A549 (cell line): ENCODE results near the gene LRCOL1. TPM values are rescaled to one million over a fixed set of nuclear protein-coding genes. Genes with fewer than 3 reads are reported as not detected.
A peak's percentile ranks its signal among the peaks of the same experiment; 100 is the strongest.

Experiments used
- ATAC-seq, 2 experiments: fragments of 200-7000 bp in 1 of 2; fragments of >200 bp in 1 of 2; cut with Nextera tagmentation in 1 of 2; cut with Tn5 transposase in 1 of 2; 3 replicates each; pipeline versions ENCODE4 v1.8.0 to v1.9.1; 2018 to 2020; ENCODE audit warnings: mild to moderate bottlenecking in 1 of 2, moderate library complexity in 1 of 2
- CTCF ChIA-PET: fragments of 300-600 bp; sonication (Branson Sonifier 250); formaldehyde crosslinking; extraction: SDS; loops from one replicate; lab custom pipeline; 2021; ENCODE audit warnings: antibody characterized with exemption, inconsistent platforms; lab: Yijun Ruan, JAX
- POLR2A ChIA-PET: fragments of 350-600 bp; formaldehyde crosslinking; extraction: SDS; loops from one replicate; lab custom pipeline; 2021; ENCODE audit warnings: antibody characterized with exemption, inconsistent platforms; lab: Yijun Ruan, JAX
- DNase-seq, 2 experiments: peaks; one replicate each; pipeline versions ENCODE4 v3.0.0 to v3.0.0-alpha.2; 2011 to 2016; ENCODE audit warnings: low read depth in 1 of 2, low spot score in 1 of 2
- FAIRE-seq: peaks from 2 replicates; lab custom pipeline; 2011; peaks lifted over from hg19 to GRCh38; lab: Jason Lieb, UNC
- H3K27ac ChIP-seq, 2 experiments: fragments of >200 bp; sonication (Bioruptor Twin); formaldehyde crosslinking; 3 replicates each; pipeline ENCODE4 v1.5.1; 2016 to 2017
- H3K4me1 ChIP-seq: fragments of >200 bp; sonication (Bioruptor Twin); formaldehyde crosslinking; 3 replicates; pipeline ENCODE4 v1.6.1; 2016
- H3K4me2 ChIP-seq: fragments of >200 bp; sonication (Bioruptor Twin); formaldehyde crosslinking; 3 replicates; pipeline ENCODE4 v1.6.1; 2016
- H3K4me3 ChIP-seq: fragments of >200 bp; sonication (Bioruptor Twin); formaldehyde crosslinking; 3 replicates; pipeline ENCODE4 v1.5.1; 2016
- H3K9me3 ChIP-seq: fragments of >200 bp; sonication (Bioruptor Twin); formaldehyde crosslinking; 3 replicates; pipeline ENCODE4 v1.6.1; 2016
- BHLHE40 ChIP-seq: IDR thresholded peaks from 2 replicates; pipeline ENCODE4 v1.6.1; 2012; ENCODE audit warnings: low read depth, low read length, inconsistent platforms
- CEBPB ChIP-seq, 2 experiments: fragments of >200 bp in 1 of 2; sonication (Bioruptor Twin) in 1 of 2; formaldehyde crosslinking in 1 of 2; IDR thresholded peaks; 2 replicates each; pipeline ENCODE4 v1.6.1; 2012 to 2016
- EHF ChIP-seq: fragments of 250-450 bp; sonication (Bioruptor Pico); IDR thresholded peaks from 2 replicates; pipeline ENCODE4 v1.5.0; 2020; ENCODE audit warnings: mild to moderate bottlenecking
- FOSB ChIP-seq: fragments of 250-450 bp; sonication (Bioruptor Pico); IDR thresholded peaks from 2 replicates; pipeline ENCODE4 v1.5.0; 2020; ENCODE audit warnings: mild to moderate bottlenecking, moderate library complexity
- GATA3 ChIP-seq: IDR thresholded peaks from 2 replicates; pipeline ENCODE4 v1.6.1; 2012; ENCODE audit warnings: borderline replicate concordance
- HOXB13 ChIP-seq: fragments of 250-450 bp; sonication (Bioruptor Pico); IDR thresholded peaks from 2 replicates; pipeline ENCODE4 v1.5.0; 2020; ENCODE audit warnings: low read depth, mild to moderate bottlenecking, moderate library complexity
- JUN ChIP-seq, 2 experiments: fragments of >200 bp; sonication (Bioruptor Twin); formaldehyde crosslinking; IDR thresholded peaks; 2 replicates in 1 of 2; 3 replicates in 1 of 2; pipeline ENCODE4 v1.6.1; 2016 to 2017
- MAZ ChIP-seq: fragments of 150-350 bp; IDR thresholded peaks from 2 replicates; pipeline ENCODE4 v1.6.1; 2014; ENCODE audit warnings: antibody characterized with exemption, low read depth, low read length, borderline replicate concordance
- POLR2AphosphoS2 ChIP-seq: conservative IDR thresholded peaks from 2 replicates; pipeline ENCODE4 v1.6.1; 2012; ENCODE audit warnings: low read length, improper control_type of control experiment, inconsistent platforms
- RAD21 ChIP-seq, 2 experiments: fragments of >200 bp in 1 of 2; sonication (Bioruptor Twin) in 1 of 2; formaldehyde crosslinking in 1 of 2; IDR thresholded peaks in 1 of 2; conservative IDR thresholded peaks in 1 of 2; 2 replicates in 1 of 2; 3 replicates in 1 of 2; pipeline ENCODE4 v1.6.1; 2012 to 2018; ENCODE audit warnings: inconsistent platforms in 1 of 2
- RARB ChIP-seq: fragments of 250-450 bp; sonication (Bioruptor Pico); IDR thresholded peaks from 2 replicates; pipeline ENCODE4 v1.8.0; 2021; ENCODE audit warnings: mild to moderate bottlenecking, moderate library complexity
- RNF2 ChIP-seq: fragments of 200-600 bp; sonication (generic); IDR thresholded peaks from 2 replicates; pipeline ENCODE4 v1.6.1; 2016; ENCODE audit warnings: low read depth, mild to moderate bottlenecking, antibody characterized with exemption, moderate library complexity, borderline replicate concordance
- TFCP2L1 ChIP-seq: fragments of 250-450 bp; sonication (Bioruptor Pico); IDR thresholded peaks from 2 replicates; pipeline ENCODE4 v1.5.0; 2021; ENCODE audit warnings: mild to moderate bottlenecking
- TP53 ChIP-seq: fragments of 250-450 bp; sonication (Bioruptor Pico); IDR thresholded peaks from 2 replicates; pipeline ENCODE4 v1.5.0; 2021; ENCODE audit warnings: mild to moderate bottlenecking, moderate library complexity
- ZC3H11A ChIP-seq: fragments of 450-650 bp; IDR thresholded peaks from 2 replicates; pipeline ENCODE4 v1.6.1; 2014; ENCODE audit warnings: antibody characterized with exemption, mild to moderate bottlenecking
- ZFP36 ChIP-seq: fragments of 450-650 bp; IDR thresholded peaks from 2 replicates; pipeline ENCODE4 v1.6.1; 2014; ENCODE audit warnings: borderline replicate concordance; ENCODE audit not compliant: partially characterized antibody
- ZSCAN20 ChIP-seq: fragments of 250-450 bp; sonication (Bioruptor Pico); IDR thresholded peaks from 2 replicates; pipeline ENCODE4 v1.8.0; 2022; ENCODE audit warnings: mild to moderate bottlenecking, moderate library complexity
- WGBS: methylation state at CpG from one replicate; pipeline ENCODE4 v1.1.6; 2017; ENCODE audit errors: missing lambda C conversion rate; 5-methylcytosine and 5-hydroxymethylcytosine counted together
- polyA plus RNA-seq, 4 experiments: library from polyadenylated mRNA; depleted of rRNA in 3 of 4; stranded (reverse); fragments of >200 nt; fragmentation: RNase III in 1 of 4; extraction: RNeasy Plus Mini Kit Qiagen cat#74134 plus additional on column Dnase treatment in 1 of 4; gene quantifications; 2 replicates in 3 of 4; 3 replicates in 1 of 4; pipeline ENCODE4 v1.2.3, GENCODE V29; 2011 to 2017
- TF ChIP-seq, protein P1 (sequence below): fragments of 150-350 bp; IDR thresholded peaks from 2 replicates; pipeline ENCODE4 v1.6.1; 2014; ENCODE audit warnings: low read depth, mild to moderate bottlenecking, low read length
- TF ChIP-seq, protein P2 (sequence below): fragments of >200 bp; sonication (Bioruptor Twin); formaldehyde crosslinking; IDR thresholded peaks from 3 replicates; pipeline ENCODE4 v1.5.1; 2016
- TF ChIP-seq, protein P3 (sequence below): fragments of >200 bp; sonication (Bioruptor Twin); formaldehyde crosslinking; IDR thresholded peaks from 3 replicates; pipeline ENCODE4 v1.6.1; 2016

Gene LRCOL1
- polyA plus RNA-seq, 2 of the 4 experiments (the other 2 are of a cell fraction) = not detected

DNA sequence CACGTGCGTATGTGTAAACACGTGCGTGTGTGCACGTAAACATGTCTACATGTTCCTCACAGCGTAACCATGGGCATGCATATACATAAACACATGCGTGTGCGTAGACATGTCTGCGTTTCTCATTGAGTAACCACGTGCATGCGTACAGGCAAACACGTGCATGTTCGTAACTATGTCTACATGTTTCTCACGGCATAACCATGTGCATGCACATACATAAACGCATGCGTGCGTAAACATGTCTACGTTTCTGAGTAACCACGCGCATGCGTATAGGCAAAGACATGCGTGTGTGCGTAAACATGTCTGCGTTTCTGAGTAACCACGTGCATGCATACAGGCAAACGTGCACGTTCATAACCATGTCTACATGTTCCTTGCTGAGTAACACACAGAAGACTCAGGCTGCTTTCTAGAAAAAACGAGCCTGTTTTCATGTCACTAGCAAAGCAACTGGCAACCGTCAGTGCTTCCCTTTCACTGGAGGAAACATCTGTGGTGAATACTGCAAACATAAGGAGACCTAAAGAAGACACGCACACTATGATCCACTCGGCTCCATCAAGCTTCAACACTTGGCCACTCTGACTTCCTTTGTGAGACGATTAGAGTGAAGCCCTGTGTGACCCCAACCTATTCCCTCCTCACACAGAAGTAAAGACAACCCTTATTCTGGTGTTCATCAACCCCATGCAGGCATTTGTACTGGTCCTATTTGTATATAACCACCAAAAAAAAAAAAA is 47.9 kb upstream of the LRCOL1 start:
- Histone ChIP-seq H3K4me2 (no peak overlapping the region), H3K9me3 (no peaks in the 10 kb centered on the region), H3K4me1 (no peaks in the 10 kb centered on the region), H3K4me3 (no peak overlapping the region), H3K27ac (no peak overlapping the region)
- ATAC-seq = no peak
- WGBS = 93% methylated on average over 32 of the region's 32 CpGs
- ChIA-PET POLR2A (interaction anchor here (0.7 kb wide), 1 partner anchor 56 kb away, joined by 9 read pairs; no protein-coding TSS in a partner anchor), CTCF (interaction anchor here (1.4 to 1.6 kb wide), 2 partner anchors 10 to 21 kb away, joined by 3 to 5 read pairs; no protein-coding TSS in a partner anchor)
- no peak for FAIRE-seq
- DNase-seq = no peak
- no peak for TF ChIP-seq HOXB13 (CRISPR knock-in tag)
- no peak for TF ChIP-seq EHF (CRISPR knock-in tag)
- TF ChIP-seq MAZ = no peak
- no peak for TF ChIP-seq ZC3H11A
- no peak for TF ChIP-seq RNF2
- 0 out of 2 replicates have a peak, but pooled peaks have one; percentile 31 for TF ChIP-seq TP53 (CRISPR knock-in tag)

DNA sequence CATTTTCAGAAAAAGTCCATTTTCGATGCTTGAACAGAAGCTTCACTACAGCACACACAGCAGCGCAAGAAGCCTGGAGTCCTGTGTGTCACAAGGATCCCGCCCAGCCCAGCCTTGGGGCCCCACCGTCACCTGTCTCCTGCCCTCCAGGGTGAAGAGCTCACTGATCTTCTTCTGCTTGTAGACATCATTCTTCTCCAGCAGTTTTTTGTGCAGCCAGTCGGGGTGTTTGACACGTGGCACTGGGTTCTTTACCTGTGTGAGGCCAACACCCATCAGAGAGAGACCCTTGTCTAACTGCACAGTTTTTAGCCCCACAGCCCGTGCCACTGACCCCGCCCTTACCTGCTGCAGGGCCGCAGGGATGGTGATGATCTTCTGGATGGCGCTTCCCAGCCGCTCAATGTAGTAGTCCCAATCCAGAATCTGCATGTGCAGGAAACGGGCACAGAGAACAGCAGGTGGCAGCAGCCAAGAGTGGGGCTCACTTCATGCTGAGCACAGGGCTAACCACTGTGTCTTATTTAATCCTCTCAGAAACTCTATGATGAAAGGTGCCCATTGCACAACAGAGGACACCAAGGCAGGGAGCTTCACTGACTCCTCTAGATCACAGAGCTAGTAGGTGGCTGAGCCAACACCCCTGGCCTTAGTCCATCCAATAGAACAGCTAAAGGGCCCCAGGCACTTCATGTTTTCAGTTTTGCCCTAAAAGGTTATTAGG is 46.8 kb upstream of the LRCOL1 start:
- FAIRE-seq = no peak
- no peak for DNase-seq
- no peak for TF ChIP-seq FOSB
- TF ChIP-seq POLR2AphosphoS2 = no peak
- TF ChIP-seq, protein P1, sequence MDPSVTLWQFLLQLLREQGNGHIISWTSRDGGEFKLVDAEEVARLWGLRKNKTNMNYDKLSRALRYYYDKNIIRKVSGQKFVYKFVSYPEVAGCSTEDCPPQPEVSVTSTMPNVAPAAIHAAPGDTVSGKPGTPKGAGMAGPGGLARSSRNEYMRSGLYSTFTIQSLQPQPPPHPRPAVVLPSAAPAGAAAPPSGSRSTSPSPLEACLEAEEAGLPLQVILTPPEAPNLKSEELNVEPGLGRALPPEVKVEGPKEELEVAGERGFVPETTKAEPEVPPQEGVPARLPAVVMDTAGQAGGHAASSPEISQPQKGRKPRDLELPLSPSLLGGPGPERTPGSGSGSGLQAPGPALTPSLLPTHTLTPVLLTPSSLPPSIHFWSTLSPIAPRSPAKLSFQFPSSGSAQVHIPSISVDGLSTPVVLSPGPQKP = no peak
- no peak for TF ChIP-seq ZFP36
- TF ChIP-seq ZSCAN20 (CRISPR knock-in tag) = no peak
- no peak for TF ChIP-seq MAZ
- TF ChIP-seq JUN (IDR thresholded peaks at IDR 0.05) = no peak
- no peak for TF ChIP-seq RAD21 (conservative IDR thresholded peaks at IDR 0.05 in 1 of 2, IDR thresholded peaks at IDR 0.05 in 1 of 2)
- TF ChIP-seq TFCP2L1 (CRISPR knock-in tag) = no peak
- TF ChIP-seq, protein P2, sequence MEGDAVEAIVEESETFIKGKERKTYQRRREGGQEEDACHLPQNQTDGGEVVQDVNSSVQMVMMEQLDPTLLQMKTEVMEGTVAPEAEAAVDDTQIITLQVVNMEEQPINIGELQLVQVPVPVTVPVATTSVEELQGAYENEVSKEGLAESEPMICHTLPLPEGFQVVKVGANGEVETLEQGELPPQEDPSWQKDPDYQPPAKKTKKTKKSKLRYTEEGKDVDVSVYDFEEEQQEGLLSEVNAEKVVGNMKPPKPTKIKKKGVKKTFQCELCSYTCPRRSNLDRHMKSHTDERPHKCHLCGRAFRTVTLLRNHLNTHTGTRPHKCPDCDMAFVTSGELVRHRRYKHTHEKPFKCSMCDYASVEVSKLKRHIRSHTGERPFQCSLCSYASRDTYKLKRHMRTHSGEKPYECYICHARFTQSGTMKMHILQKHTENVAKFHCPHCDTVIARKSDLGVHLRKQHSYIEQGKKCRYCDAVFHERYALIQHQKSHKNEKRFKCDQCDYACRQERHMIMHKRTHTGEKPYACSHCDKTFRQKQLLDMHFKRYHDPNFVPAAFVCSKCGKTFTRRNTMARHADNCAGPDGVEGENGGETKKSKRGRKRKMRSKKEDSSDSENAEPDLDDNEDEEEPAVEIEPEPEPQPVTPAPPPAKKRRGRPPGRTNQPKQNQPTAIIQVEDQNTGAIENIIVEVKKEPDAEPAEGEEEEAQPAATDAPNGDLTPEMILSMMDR = no peak
- TF ChIP-seq BHLHE40 = no peak
- TF ChIP-seq RARB (CRISPR knock-in tag) = no peak
- no peak for TF ChIP-seq TP53 (CRISPR knock-in tag)
- no peak for TF ChIP-seq GATA3
- TF ChIP-seq, protein P3, sequence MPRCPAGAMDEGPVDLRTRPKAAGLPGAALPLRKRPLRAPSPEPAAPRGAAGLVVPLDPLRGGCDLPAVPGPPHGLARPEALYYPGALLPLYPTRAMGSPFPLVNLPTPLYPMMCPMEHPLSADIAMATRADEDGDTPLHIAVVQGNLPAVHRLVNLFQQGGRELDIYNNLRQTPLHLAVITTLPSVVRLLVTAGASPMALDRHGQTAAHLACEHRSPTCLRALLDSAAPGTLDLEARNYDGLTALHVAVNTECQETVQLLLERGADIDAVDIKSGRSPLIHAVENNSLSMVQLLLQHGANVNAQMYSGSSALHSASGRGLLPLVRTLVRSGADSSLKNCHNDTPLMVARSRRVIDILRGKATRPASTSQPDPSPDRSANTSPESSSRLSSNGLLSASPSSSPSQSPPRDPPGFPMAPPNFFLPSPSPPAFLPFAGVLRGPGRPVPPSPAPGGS = no peak
- TF ChIP-seq CEBPB (IDR thresholded peaks at IDR 0.05) = no peak
- no peak overlapping the region for H3K4me2 ChIP-seq
- no peaks in the 10 kb centered on the region for H3K4me1 ChIP-seq
- no peaks in the 10 kb centered on the region for H3K9me3 ChIP-seq
- ATAC-seq = peak in 1 of 2 experiments; percentile 51; a peak in 3 of 6 replicates
- ChIA-PET CTCF (interaction anchor here (1.6 to 2.1 kb wide), 4 partner anchors 19 to 242 kb away, joined by 3 to 9 read pairs (median 6); no protein-coding TSS in a partner anchor), POLR2A (no interaction called here)
- H3K4me3 ChIP-seq = no peak overlapping the region
- no peak overlapping the region for H3K27ac ChIP-seq
- WGBS = 92% methylated on average over 12 of the region's 12 CpGs
